ENCODE measurements around the gene FNIP1. TPM values are rescaled to one million over a fixed set of nuclear protein-coding genes. Genes with fewer than 3 reads are reported as not detected.

Gene FNIP1
- total RNA-seq, 2 donors from 2014 or later, result 19.9 to 25.6 TPM

- Mint-ChIP-seq H3K9me3 (peaks cover 4% of the 10 kb centered on the region), H3K27me3 (ENCODE audit: insufficient read depth) (no peaks in the 10 kb centered on the region), H3K4me1 (peaks cover 9% of the 10 kb centered on the region), H3K27ac (peak overlapping the region; percentile 27), H3K36me3 (ENCODE audit: low read depth) (peaks cover 5% of the 10 kb centered on the region), H3K4me3 (no peak overlapping the region)
- H3K9me3 ChIP-seq (ENCODE audit: control insufficient read depth, low read length), result no peaks in the 10 kb centered on the region
- no peaks in the 10 kb centered on the region for H3K36me3 ChIP-seq (ENCODE audit: control insufficient read depth, insufficient read depth, low read length)
- no peaks in the 10 kb centered on the region for H3K27me3 ChIP-seq (ENCODE audit: control insufficient read depth, insufficient read depth, low read length, poor library complexity, severe bottlenecking)
- no peak for TF ChIP-seq CTCF (conservative IDR thresholded peaks at IDR 0.05)
- 95% methylated on average over 4 to 5 of the region's 6 CpGs for WGBS, 2 experiments (ENCODE audit: insufficient coverage in 1 of 2, insufficient read length in 1 of 2)
- no peak overlapping the region for H3K27ac ChIP-seq (ENCODE audit: low read depth, low read length)
- H3K9ac ChIP-seq (ENCODE audit: extremely low read depth, low read length, poor library complexity, severe bottlenecking), result no peak overlapping the region
- H3K4me3 ChIP-seq (ENCODE audit: low read length), result no peak overlapping the region
- H3K4me1 ChIP-seq (ENCODE audit: control insufficient read depth, insufficient read depth, low read length), result peaks cover 4% of the 10 kb centered on the region
- DNase-seq, result no peak
Measured at GRCh38 chr5:131610198-131611063, 186.4 kb downstream of the FNIP1 start.

- WGBS, 2 experiments (ENCODE audit: insufficient coverage in 1 of 2, insufficient read length in 1 of 2), result 89% methylated on average over 1 of the region's 1 CpG; no CpG with 5 or more reads in 1 of the 2 experiments
- Histone ChIP-seq H3K9me3 (ENCODE audit: control insufficient read depth, low read length) (no peaks in the 10 kb centered on the region), H3K4me3 (ENCODE audit: low read length) (no peak overlapping the region), H3K36me3 (ENCODE audit: control insufficient read depth, insufficient read depth, low read length) (no peaks in the 10 kb centered on the region), H3K27me3 (ENCODE audit: control insufficient read depth, insufficient read depth, low read length, poor library complexity, severe bottlenecking) (no peaks in the 10 kb centered on the region), H3K27ac (ENCODE audit: low read depth, low read length) (no peak overlapping the region), H3K4me1 (ENCODE audit: control insufficient read depth, insufficient read depth, low read length) (no peaks in the 10 kb centered on the region), H3K9ac (ENCODE audit: extremely low read depth, low read length, poor library complexity, severe bottlenecking) (no peak overlapping the region)
- Mint-ChIP-seq H3K36me3 (ENCODE audit: low read depth) (peaks cover 5% of the 10 kb centered on the region), H3K4me3 (no peak overlapping the region), H3K9me3 (peaks cover 4% of the 10 kb centered on the region), H3K27me3 (ENCODE audit: insufficient read depth) (no peaks in the 10 kb centered on the region), H3K27ac (peak overlapping the region; percentile 27), H3K4me1 (peaks cover 5% of the 10 kb centered on the region)
- no peak for DNase-seq
- no peak for TF ChIP-seq CTCF (conservative IDR thresholded peaks at IDR 0.05)
Measured at GRCh38 chr5:131609774-131610173, 187.0 kb downstream of the FNIP1 start.

GRCh38 chr5:131608597-131608996, 188.2 kb downstream of the FNIP1 start:
- no peak for TF ChIP-seq CTCF (conservative IDR thresholded peaks at IDR 0.05)
- no peak overlapping the region for H3K4me3 ChIP-seq (ENCODE audit: low read length)
- Mint-ChIP-seq H3K36me3 (ENCODE audit: low read depth) (peaks cover under 1% of the 10 kb centered on the region), H3K4me3 (no peak overlapping the region), H3K4me1 (peaks cover 5% of the 10 kb centered on the region), H3K27ac (no peak overlapping the region), H3K27me3 (ENCODE audit: insufficient read depth) (no peaks in the 10 kb centered on the region), H3K9me3 (no peaks in the 10 kb centered on the region)
- H3K27me3 ChIP-seq (ENCODE audit: control insufficient read depth, insufficient read depth, low read length, poor library complexity, severe bottlenecking), result no peaks in the 10 kb centered on the region
- H3K9me3 ChIP-seq (ENCODE audit: control insufficient read depth, low read length), result no peaks in the 10 kb centered on the region
- 63 to 86% methylated on average over 3 to 5 of the region's 5 CpGs for WGBS, 2 experiments (ENCODE audit: insufficient coverage in 1 of 2, insufficient read length in 1 of 2)
- H3K9ac ChIP-seq (ENCODE audit: extremely low read depth, low read length, poor library complexity, severe bottlenecking), result no peak overlapping the region
- H3K4me1 ChIP-seq (ENCODE audit: control insufficient read depth, insufficient read depth, low read length), result no peaks in the 10 kb centered on the region
- H3K27ac ChIP-seq (ENCODE audit: low read depth, low read length), result no peak overlapping the region
- DNase-seq, result no peak
- H3K36me3 ChIP-seq (ENCODE audit: control insufficient read depth, insufficient read depth, low read length), result peaks cover 3% of the 10 kb centered on the region
